PC-3 (cell line): Measurements from ENCODE around the gene RBM18. TPM values are rescaled to one million over a fixed set of nuclear protein-coding genes. Genes with fewer than 3 reads are reported as not detected.

Experiments used
- ATAC-seq: fragments of 200-7000 bp; cut with Tn5 transposase; 2 replicates; pipeline ENCODE4 v1.9.1; 2020; ENCODE audit warnings: mild to moderate bottlenecking, moderate library complexity
- BruUV-seq: library from RNA; stranded (reverse); fragments of 400-500 nt; replicated peaks from 2 replicates; lab custom pipeline; 2021; lab: Mats Ljungman, UMichigan
- CTCF ChIA-PET: fragments of 300-600 bp; sonication (Branson Sonifier 250); formaldehyde crosslinking; loops from one replicate; lab custom pipeline; 2022; ENCODE audit warnings: antibody characterized with exemption; lab: Charles Lee
- POLR2A ChIA-PET: fragments of 300-600 bp; sonication (Branson Sonifier 250); formaldehyde crosslinking; loops from one replicate; lab custom pipeline; 2022; ENCODE audit warnings: antibody characterized with exemption; ENCODE audit not compliant: unreplicated experiment; lab: Charles Lee
- DNase-seq: peaks from one replicate; pipeline ENCODE4 v3.0.0-alpha.2; 2015
- H2AFZ ChIP-seq: fragments of 300-600 bp; sonication (generic); 2 replicates; pipeline ENCODE4 v1.6.0; 2016; ENCODE audit warnings: antibody characterized with exemption, low read length
- H3F3A ChIP-seq: fragments of 300-600 bp; sonication (generic); one replicate; pipeline ENCODE4 v1.6.0; 2017; ENCODE audit warnings: antibody characterized with exemption, low read length, control low read depth, mild to moderate bottlenecking; ENCODE audit not compliant: unreplicated experiment
- H3K27ac ChIP-seq: fragments of 300-600 bp; sonication (generic); 2 replicates; pipeline ENCODE4 v1.5.1; 2016; ENCODE audit warnings: mild to moderate bottlenecking, low read length
- H3K27me3 ChIP-seq: fragments of 300-600 bp; sonication (generic); 2 replicates; pipeline ENCODE4 v1.6.1; 2016; ENCODE audit warnings: low read length, mixed read lengths
- H3K36me3 ChIP-seq: fragments of 300-600 bp; sonication (generic); 2 replicates; pipeline ENCODE4 v1.6.1; 2016; ENCODE audit warnings: low read depth, mixed run types, low read length, mixed read lengths
- H3K4me1 ChIP-seq: fragments of 300-600 bp; sonication (generic); 2 replicates; pipeline ENCODE4 v1.5.1; 2016; ENCODE audit warnings: low read length; ENCODE audit not compliant: insufficient read depth
- H3K4me2 ChIP-seq: fragments of 300-600 bp; sonication (generic); 2 replicates; pipeline ENCODE4 v1.6.0; 2016; ENCODE audit warnings: low read length
- H3K4me3 ChIP-seq: fragments of 300-600 bp; sonication (generic); 2 replicates; pipeline ENCODE4 v1.5.1; 2016; ENCODE audit warnings: mild to moderate bottlenecking, low read length, mixed read lengths
- H3K79me2 ChIP-seq: fragments of 300-600 bp; sonication (generic); 2 replicates; pipeline ENCODE4 v1.6.1; 2017; ENCODE audit warnings: low read length, mixed read lengths
- H3K9ac ChIP-seq: fragments of 300-600 bp; sonication (generic); 2 replicates; pipeline ENCODE4 v1.6.0; 2016; ENCODE audit warnings: mild to moderate bottlenecking, low read length
- H3K9me2 ChIP-seq: fragments of 300-600 bp; sonication (generic); replicated peaks from 2 replicates; pipeline ENCODE4 v1.6.1; 2016; ENCODE audit warnings: mixed run types, low read length, mixed read lengths
- H3K9me3 ChIP-seq: fragments of 300-600 bp; sonication (generic); 2 replicates; pipeline ENCODE4 v1.6.1; 2016; ENCODE audit warnings: low read length, mixed read lengths
- H4K20me1 ChIP-seq: fragments of 300-600 bp; sonication (generic); 2 replicates; pipeline ENCODE4 v1.6.1; 2016; ENCODE audit warnings: low read length, mixed read lengths
- EZH2 ChIP-seq: fragments of 300-600 bp; sonication (generic); IDR thresholded peaks from one replicate; pipeline ENCODE4 v1.6.1; 2017; ENCODE audit warnings: antibody characterized with exemption, mild to moderate bottlenecking, low read length; ENCODE audit not compliant: unreplicated experiment
- EZH2phosphoT487 ChIP-seq: fragments of 300-600 bp; sonication (generic); IDR thresholded peaks from 2 replicates; pipeline ENCODE4 v1.6.1; 2018; ENCODE audit warnings: mild to moderate bottlenecking, antibody characterized with exemption, low read length, borderline replicate concordance
- intact Hi-C: fragments of 100-400 bp; cut with micrococcal nuclease; formaldehyde crosslinking; loops from 2 replicates; pipeline ENCODE4 v1.9.0; 2023
- total RNA-seq: library from RNA; depleted of rRNA; stranded (reverse); fragments of >200 nt; gene quantifications from 2 replicates; pipeline ENCODE4 v1.2.3, GENCODE V29; 2014; rRNA removed
- TF ChIP-seq, protein P1 (sequence below): fragments of 300-600 bp; sonication (generic); conservative IDR thresholded peaks from 2 replicates; pipeline ENCODE4 v1.5.1; 2017; ENCODE audit warnings: antibody characterized with exemption, low read depth, mild to moderate bottlenecking, low read length

Gene RBM18
- total RNA-seq, 1 experiment from 2014 or later: 8.3 TPM

DNA sequence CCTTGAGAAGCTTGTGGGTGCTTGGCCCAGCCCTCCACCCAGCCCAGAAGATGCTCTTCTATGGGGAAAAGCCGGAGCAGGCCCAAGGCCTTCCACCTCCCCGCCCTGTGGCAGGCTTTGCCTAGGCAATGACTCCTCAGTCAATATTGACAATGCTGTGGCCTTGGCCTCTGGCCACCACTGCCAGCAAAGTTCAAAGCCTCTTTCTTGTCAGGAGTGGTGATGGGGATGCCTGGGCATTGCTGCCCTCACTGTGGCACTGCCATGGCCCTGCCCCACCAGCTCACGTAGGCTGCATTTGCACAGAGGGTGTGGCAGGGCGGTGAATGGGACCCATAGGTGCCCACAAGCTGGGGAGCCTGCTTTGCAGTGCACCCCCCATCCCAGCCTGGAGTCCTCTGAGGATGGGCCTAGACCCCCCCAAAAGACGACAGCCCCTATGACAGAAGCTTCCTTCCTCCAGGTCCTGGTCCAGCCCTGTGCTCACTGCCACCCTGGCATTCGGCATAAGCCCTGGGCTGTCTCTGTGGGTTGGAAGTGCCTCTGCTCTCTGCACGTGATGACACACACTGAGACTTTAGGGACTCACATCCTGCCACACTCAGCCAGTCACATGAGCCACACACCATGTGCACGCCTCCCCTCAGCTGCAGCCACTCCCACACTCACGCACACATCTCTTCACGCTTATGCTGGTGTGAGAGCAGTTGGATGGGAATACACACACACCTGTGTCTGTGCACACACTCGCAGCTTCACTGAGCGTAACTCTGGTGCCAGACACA is 73.9 kb downstream of the RBM18 start:
- H3F3A ChIP-seq: no peaks in the 10 kb centered on the region
- DNase-seq (peak; percentile 88), ATAC-seq (peak; percentile 92)
- TF ChIP-seq, protein P1, sequence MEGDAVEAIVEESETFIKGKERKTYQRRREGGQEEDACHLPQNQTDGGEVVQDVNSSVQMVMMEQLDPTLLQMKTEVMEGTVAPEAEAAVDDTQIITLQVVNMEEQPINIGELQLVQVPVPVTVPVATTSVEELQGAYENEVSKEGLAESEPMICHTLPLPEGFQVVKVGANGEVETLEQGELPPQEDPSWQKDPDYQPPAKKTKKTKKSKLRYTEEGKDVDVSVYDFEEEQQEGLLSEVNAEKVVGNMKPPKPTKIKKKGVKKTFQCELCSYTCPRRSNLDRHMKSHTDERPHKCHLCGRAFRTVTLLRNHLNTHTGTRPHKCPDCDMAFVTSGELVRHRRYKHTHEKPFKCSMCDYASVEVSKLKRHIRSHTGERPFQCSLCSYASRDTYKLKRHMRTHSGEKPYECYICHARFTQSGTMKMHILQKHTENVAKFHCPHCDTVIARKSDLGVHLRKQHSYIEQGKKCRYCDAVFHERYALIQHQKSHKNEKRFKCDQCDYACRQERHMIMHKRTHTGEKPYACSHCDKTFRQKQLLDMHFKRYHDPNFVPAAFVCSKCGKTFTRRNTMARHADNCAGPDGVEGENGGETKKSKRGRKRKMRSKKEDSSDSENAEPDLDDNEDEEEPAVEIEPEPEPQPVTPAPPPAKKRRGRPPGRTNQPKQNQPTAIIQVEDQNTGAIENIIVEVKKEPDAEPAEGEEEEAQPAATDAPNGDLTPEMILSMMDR: no peak
- H3K4me1 ChIP-seq: peaks cover 17% of the 10 kb centered on the region
- no TSS peak for BruUV-seq
- 0 out of 2 replicates have a peak overlapping the region, but pooled peaks have one; percentile 9 for H2AFZ ChIP-seq
- H3K9me3 ChIP-seq: no peaks in the 10 kb centered on the region
- no peaks in the 10 kb centered on the region for H3K79me2 ChIP-seq
- CTCF ChIA-PET: no interaction called here
- H4K20me1 ChIP-seq: no peaks in the 10 kb centered on the region
- H3K9ac ChIP-seq: peak overlapping the region; percentile 29; the same call in 1 of the 2 replicates
- H3K4me2 ChIP-seq: peak overlapping the region; percentile 53
- H3K27me3 ChIP-seq: no peaks in the 10 kb centered on the region
- POLR2A ChIA-PET: interaction anchor here (0.5 kb wide), 1 partner anchor 11 kb away, joined by 6 read pairs; no protein-coding TSS in a partner anchor
- no peak overlapping the region for H3K4me3 ChIP-seq
- H3K9me2 ChIP-seq: no peaks in the 10 kb centered on the region
- H3K36me3 ChIP-seq: no peaks in the 10 kb centered on the region
- intact Hi-C loops: loop anchor here (5.0 kb wide), 1 partner anchor 48 kb away; no protein-coding TSS in a partner anchor
- H3K27ac ChIP-seq: peak overlapping the region; percentile 74

DNA sequence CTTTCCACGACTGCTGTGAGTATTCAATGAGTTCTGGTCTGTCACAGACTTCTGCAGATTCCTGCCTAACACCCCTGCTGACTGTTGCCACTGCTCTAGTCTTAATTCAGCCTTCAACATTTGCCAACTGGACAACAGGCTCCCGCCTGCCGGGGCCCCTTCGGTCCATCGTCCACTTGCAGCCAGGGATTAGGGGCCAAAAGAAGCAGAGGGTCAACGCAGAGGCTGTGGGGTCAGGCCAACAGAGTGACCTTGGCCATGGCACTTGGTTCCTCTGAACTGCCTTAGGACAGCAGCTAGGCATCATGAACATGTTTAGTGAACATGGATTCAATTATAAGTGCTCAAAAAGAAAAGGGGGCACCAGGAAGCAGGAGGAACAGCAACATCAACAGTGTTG is 76.3 kb downstream of the RBM18 start:
- Histone ChIP-seq H2AFZ (no peak overlapping the region), H3K27ac (no peak overlapping the region), H3K9ac (no peak overlapping the region), H3K4me3 (no peak overlapping the region), H3F3A (no peaks in the 10 kb centered on the region), H3K9me2 (no peaks in the 10 kb centered on the region), H3K4me1 (peaks cover 17% of the 10 kb centered on the region), H3K4me2 (no peak overlapping the region), H3K36me3 (no peaks in the 10 kb centered on the region), H3K27me3 (no peaks in the 10 kb centered on the region), H3K9me3 (no peaks in the 10 kb centered on the region), H4K20me1 (no peaks in the 10 kb centered on the region), H3K79me2 (no peaks in the 10 kb centered on the region)
- no peak for ATAC-seq
- no TSS peak for BruUV-seq
- POLR2A ChIA-PET: no interaction called here
- no peak for DNase-seq
- CTCF ChIA-PET: no interaction called here
- TF ChIP-seq, protein P1: no peak
- TF ChIP-seq EZH2phosphoT487 (no peak), EZH2 (no peak)
- intact Hi-C loops: no loop called here

Other genes with a start within 250 kb of the RBM18 start
- 7.0 and 8.9 TPM in 2 replicates for gene TTLL11, start 171.5 kb downstream of the RBM18 start, total RNA-seq
- gene NDUFA8, start 105.1 kb downstream of the RBM18 start, total RNA-seq: 67.5 and 71.4 TPM in 2 replicates
- not detected in 2 replicates for gene MORN5, start 104.9 kb downstream of the RBM18 start, total RNA-seq
- 11.1 and 16.5 TPM in 2 replicates for gene LHX6, start 35.9 kb downstream of the RBM18 start, total RNA-seq
- gene MRRF, start within 50 bp of the RBM18 start, total RNA-seq: 27.0 and 30.2 TPM in 2 replicates
- gene PTGS1, start 106.2 kb upstream of the RBM18 start, total RNA-seq: 0.44 and 0.86 TPM in 2 replicates
- gene OR1J1, start 213.1 kb upstream of the RBM18 start, total RNA-seq: not detected in 2 replicates
- gene OR1J2, start 246.0 kb upstream of the RBM18 start, total RNA-seq: not detected in 2 replicates